Measurements from ENCODE around the gene C17orf100.
"Not testable (repeated sequence)": the region's sequence is repeated elsewhere in the genome, so short reads cannot be mapped to it uniquely, and the experiment has no call there.

C17orf100 gene

DNA sequence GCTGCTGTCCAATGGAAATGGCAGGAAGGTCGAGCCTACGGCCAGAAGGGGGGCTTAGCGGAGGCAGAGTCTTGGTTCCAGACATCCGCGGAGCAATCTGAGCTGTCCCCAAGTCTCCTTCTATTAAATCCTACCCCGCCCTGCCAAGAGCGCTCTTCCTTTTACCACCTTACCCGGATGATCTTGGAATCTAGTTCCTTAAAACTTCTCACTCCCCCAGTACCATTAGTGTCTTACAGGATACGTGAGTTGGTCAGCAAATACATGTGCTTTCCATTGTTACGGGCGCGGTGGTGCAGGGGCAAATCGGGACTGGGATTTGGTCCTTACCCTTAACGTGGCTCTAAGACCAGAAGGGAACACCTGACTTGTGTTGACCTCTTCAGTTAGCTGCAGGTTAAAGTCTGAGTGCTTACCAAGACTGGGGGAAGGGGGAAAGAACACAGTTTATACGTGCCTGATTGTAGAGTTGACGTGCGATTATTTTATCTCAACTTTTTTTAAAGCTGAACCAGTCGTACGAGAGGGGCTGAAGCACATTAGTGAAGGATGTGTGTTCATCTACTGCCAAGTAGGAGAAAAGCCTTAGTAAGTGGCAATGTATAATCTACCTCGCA lies 10.2 kb upstream of the C17orf100 start:
- DNase-seq = no peak

- no peak for DNase-seq
Observed at GRCh38 chr17:6642592-6642991, 9.0 kb upstream of the C17orf100 start.

DNA sequence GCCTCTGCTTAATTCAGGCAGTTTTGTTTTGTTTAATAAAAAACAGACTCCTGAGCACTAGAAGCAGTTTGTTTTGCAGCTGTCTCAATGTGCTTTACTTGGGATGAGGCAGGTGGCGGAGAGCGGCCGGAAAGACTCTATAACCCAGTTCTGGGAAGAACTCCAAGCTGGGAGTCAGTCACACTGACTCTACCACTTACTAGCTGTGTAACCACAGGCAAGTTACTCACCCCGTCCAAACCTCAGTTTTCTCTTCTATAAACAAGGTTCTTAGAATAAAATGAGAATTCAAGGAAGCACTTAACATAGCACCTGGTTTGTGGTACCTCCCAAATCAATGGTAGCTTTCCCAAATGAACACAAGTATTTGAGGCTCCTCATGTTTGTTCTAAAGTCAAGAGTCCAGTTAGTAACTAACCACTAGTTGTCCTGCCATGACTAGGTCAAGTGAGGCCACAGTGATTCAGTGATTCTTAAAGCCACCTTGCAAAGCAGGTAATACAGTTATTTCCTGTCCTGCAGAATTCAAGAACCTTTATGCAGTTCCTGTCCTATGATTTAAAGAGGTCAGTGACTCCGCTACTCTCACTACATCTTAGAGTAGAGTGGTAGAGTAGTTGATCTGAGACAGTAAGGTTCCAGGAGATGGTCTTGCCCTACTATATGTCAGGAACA lies 8.0 kb upstream of the C17orf100 start:
- DNase-seq = no peak

DNA sequence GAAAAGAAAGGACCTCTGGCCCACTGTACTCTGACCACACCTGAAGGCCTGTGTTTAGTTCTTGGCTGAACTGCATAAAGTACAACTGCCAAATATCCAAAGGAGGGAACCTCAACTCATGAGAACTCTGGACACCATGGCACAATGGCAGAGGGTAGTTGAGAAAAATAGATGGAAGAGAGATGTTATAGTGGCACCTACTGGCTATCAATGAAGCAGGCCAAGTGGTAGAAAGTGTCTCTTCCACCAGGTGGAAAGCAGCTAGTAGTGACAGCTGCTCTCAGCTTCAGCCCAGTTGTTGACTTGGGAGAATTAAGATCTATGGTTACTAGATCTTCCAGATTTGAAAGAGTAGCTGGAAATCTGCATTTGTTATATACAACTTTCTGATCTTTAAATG lies 3.4 kb upstream of the C17orf100 start:
- DNase-seq = peak in 1 of 2 experiments; percentile 20

GRCh38 chr17:6651919-6652452 lies 424 bp downstream of the C17orf100 start:
- peak in 1 of 2 experiments; percentile 35 for DNase-seq

DNA sequence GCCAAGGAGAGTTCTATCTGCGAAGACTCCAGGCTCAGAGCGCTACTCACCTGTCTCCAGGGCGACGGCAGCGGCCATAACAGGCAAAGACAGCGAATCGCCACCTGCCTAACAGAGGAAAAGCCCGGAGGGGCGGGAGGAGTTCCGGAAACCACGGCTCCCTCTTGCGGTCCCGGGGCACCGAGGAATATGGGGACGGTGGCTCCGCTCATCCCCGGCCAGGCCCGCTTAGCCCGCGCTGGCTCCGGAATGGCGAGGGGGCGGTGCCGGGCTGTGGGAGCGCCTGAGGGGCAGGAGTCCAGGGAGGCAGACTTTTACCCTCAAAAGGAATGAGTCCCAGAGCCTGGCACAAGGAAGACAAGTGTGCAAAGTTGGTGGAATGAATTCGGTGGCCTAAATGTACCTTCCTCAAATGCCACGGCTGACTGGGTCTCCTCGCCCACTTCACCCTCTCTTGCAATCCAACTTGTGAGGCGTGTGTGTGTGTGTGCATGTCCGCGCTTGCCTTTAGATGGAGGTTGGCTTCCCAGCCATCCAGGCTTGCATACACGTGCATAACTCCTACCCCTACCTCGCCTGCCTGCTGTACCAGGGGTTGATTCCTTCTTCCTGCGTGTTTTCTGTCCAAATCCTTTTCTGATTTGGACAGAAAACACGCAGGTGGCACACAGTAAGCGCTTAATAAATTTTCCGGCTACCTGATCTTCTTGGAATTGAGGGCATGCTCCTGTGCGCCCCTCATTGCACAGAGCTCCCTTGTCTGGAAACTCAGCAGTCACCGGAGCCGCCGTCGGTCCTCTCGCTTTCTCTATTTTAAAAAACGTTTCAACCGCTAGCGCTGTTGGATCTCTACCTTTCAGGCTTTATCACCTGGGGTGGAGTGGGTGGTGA lies 3.5 kb downstream of the C17orf100 start:
- peak; percentile 27 to 60 for DNase-seq

- not testable (repeated sequence) for DNase-seq
Observed at GRCh38 chr17:6655732-6656361, 4.3 kb downstream of the C17orf100 start.

GRCh38 chr17:6656797-6657632 lies 5.5 kb downstream of the C17orf100 start:
- DNase-seq = not testable (repeated sequence)

DNA sequence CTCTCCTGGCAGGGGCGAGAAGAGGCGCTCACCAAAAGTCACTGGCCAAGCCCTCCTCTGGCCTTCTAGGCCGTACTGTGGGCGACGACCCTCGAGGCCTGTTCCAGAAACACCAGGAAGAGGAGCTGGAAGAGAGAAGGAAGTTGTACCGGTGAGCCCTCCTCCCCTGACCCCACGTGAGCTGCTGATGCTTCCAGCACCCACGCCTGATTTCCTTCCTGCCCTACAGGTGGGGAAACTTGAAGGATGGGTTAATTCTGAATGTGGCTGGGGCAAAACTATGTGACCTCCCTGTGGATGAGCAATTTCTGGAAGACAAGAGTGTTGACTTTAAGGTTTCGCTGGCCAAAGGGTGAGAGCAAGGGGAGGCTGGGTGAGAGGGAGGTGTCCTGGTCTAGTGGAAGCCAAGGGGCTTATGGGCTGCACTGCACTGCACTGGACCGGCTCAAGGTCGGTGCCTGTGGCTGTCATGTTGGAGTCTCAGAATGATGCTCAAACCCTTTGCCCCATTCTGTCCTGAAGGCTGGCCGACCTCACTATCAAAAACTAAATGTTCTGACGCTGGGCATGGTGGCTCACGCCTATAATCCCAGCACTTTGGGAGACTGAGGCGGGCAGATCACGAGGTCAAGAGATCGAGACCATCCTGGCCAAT lies 6.2 kb downstream of the C17orf100 start:
- DNase-seq = no peak

GRCh38 chr17:6658411-6658810 lies 6.8 kb downstream of the C17orf100 start:
- not testable (repeated sequence) for DNase-seq

GRCh38 chr17:6660101-6660500 lies 8.5 kb downstream of the C17orf100 start:
- no peak for DNase-seq

DNA sequence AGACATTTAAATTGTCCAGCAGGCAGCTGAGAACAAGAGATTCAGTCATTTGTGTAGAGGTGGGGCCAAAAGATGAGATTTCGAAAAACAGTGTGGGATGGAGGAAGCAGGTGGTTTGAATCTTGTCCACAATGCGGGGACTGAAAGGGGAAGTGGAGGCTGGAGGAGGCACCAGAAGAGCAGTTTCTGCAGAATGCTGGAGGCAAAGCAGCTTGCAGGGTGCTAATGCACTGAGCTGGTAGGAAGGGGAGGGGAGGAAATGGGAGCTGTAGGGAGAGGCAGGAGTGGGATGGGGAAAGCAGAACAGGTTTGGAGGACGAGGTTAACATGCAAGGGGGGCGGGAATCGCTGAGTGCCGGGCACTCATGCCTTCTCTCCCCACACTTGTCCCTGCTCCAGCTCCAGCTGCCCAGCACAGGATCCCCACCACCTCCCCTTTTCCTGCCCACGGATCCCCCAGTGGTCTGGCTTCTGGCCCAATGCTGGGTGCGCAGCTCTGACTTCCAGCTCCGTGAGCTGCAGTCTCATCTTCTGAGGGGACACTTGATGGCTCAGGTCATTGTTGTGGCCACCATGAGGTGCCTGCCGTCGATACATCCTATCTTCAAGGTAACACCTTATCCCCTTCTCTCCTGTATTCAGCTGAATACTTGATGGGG lies 9.4 kb downstream of the C17orf100 start:
- no peak for DNase-seq

DNA sequence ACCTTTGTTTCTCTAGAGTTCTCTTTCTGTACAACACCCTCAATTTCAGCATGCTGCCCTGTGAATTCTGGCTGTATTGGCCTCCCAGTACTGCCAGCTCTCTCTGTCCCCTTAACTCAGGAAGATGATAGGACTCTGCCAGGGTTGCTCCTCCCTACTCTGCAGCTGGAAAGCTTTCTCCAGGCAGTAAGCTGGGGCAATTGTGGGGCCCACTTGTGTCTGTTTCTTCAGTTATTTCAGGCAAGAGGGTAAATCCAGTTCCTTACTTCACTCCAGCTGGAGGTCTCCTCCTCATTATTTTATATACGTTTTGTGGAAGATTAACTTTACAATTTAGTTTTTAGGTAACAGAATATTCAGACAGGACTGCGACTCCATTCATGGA lies 9.9 kb downstream of the C17orf100 start:
- no peak for DNase-seq

- not testable (repeated sequence) for DNase-seq
Observed at GRCh38 chr17:6663200-6663599, 11.6 kb downstream of the C17orf100 start.

GRCh38 chr17:6666077-6666521 lies 14.5 kb downstream of the C17orf100 start:
- peak; percentile 29 to 49 for DNase-seq

GRCh38 chr17:6666557-6666956 lies 15.0 kb downstream of the C17orf100 start:
- no peak for DNase-seq

DNA sequence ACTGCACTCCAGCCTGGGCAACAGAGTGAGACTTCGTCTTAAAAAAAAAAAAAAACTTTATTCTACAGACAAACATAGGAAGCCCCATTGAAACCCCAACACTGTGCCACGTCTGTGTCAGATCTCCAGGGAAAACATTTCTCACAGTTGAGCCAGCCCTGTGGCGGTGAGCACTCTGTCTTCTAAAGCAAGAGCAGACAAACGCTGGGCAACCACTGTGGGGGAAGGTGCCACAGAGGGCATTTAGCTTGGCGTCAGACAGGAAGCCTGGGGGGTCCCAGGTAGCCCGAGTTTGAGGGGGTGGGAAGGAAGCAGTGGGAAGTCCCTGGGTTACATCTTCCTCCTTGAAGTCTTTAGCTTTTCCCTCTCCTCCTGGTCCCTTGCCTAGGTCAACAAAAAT lies 16.0 kb downstream of the C17orf100 start:
- DNase-seq = no peak

DNA sequence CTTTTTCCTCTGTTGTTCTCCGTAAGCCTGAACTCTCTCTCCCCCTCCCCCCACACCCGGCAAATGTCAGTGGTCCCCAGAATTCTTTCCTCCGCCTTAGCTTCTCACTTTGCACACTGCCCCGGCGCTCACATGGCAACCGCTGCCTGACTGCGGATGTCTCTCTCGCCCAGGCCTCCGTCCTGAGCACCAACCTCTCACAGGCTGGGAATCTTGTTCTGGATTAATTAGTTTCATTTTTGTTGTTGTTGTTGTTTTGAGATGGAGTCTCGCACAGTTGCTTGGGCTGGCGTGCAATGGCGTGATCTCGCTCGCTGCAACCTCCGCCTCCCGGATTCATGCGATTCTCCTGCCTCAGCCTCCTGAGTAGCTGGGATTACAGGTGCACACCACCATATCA lies 16.7 kb downstream of the C17orf100 start:
- DNase-seq = no peak

- no peak for DNase-seq
Observed at GRCh38 chr17:6668727-6669425, 17.3 kb downstream of the C17orf100 start.

All from NCI-H2081 (cell line).